ENCODE results near the gene DAPK3.

DAPK3 gene

GRCh38 chr19:3975637-3976087, 4.8 kb upstream of the DAPK3 start:
- Histone ChIP-seq H3K9me3 (ENCODE audit: insufficient read depth, low read depth, low read length) (no peaks in the 10 kb centered on the region), H3K4me1 (ENCODE audit: insufficient read depth, low read length, poor library complexity, severe bottlenecking) (peaks cover 3% of the 10 kb centered on the region), H3K4me3 (ENCODE audit: low read length, poor library complexity, severe bottlenecking) (no peak overlapping the region), H3K9ac (ENCODE audit: low read depth, low read length, poor library complexity, severe bottlenecking) (no peak overlapping the region), H2AFZ (ENCODE audit: low read length) (no peak overlapping the region), H3K79me2 (ENCODE audit: insufficient read depth, low read length) (peaks cover 44% of the 10 kb centered on the region), H3F3A (ENCODE audit: low read depth) (peaks cover 3% of the 10 kb centered on the region; the same call in 1 of the 2 replicates), H4K20me1 (ENCODE audit: insufficient read depth, low read length, poor library complexity, severe bottlenecking) (peaks cover 61% of the 10 kb centered on the region), H3K27me3 (ENCODE audit: insufficient read depth, low read length, poor library complexity, severe bottlenecking) (no peaks in the 10 kb centered on the region), H3K9me2 (replicated peaks; ENCODE audit: low read depth, low read length) (no peaks in the 10 kb centered on the region), H3K4me2 (ENCODE audit: low read depth, low read length, poor library complexity, severe bottlenecking) (no peak overlapping the region), H3K36me3 (ENCODE audit: insufficient read depth, low read length) (peaks cover 55% of the 10 kb centered on the region; the same call in 1 of the 2 replicates)
- TF ChIP-seq EZH2phosphoT487 (IDR thresholded peaks at IDR 0.05; ENCODE audit: borderline replicate concordance) (no peak), CTCF (conservative IDR thresholded peaks at IDR 0.05; ENCODE audit: low read length) (no peak)

- peaks cover 61% of the 10 kb centered on the region for H4K20me1 ChIP-seq (ENCODE audit: insufficient read depth, low read length, poor library complexity, severe bottlenecking)
- H3K4me1 ChIP-seq (ENCODE audit: insufficient read depth, low read length, poor library complexity, severe bottlenecking): peaks cover 4% of the 10 kb centered on the region
- H3F3A ChIP-seq (ENCODE audit: low read depth): peaks cover 3% of the 10 kb centered on the region; the same call in 1 of the 2 replicates
- H3K27me3 ChIP-seq (ENCODE audit: insufficient read depth, low read length, poor library complexity, severe bottlenecking): no peaks in the 10 kb centered on the region
- H3K9me3 ChIP-seq (ENCODE audit: insufficient read depth, low read depth, low read length): no peaks in the 10 kb centered on the region
- no peak overlapping the region for H2AFZ ChIP-seq (ENCODE audit: low read length)
- H3K4me2 ChIP-seq (ENCODE audit: low read depth, low read length, poor library complexity, severe bottlenecking): no peak overlapping the region
- no peaks in the 10 kb centered on the region for H3K9me2 ChIP-seq (replicated peaks; ENCODE audit: low read depth, low read length)
- no peak overlapping the region for H3K9ac ChIP-seq (ENCODE audit: low read depth, low read length, poor library complexity, severe bottlenecking)
- H3K4me3 ChIP-seq (ENCODE audit: low read length, poor library complexity, severe bottlenecking): no peak overlapping the region
- H3K36me3 ChIP-seq (ENCODE audit: insufficient read depth, low read length): peaks cover 50% of the 10 kb centered on the region; the same call in 1 of the 2 replicates
- TF ChIP-seq CTCF (conservative IDR thresholded peaks at IDR 0.05; ENCODE audit: low read length) (no peak), EZH2phosphoT487 (IDR thresholded peaks at IDR 0.05; ENCODE audit: borderline replicate concordance) (no peak)
- H3K79me2 ChIP-seq (ENCODE audit: insufficient read depth, low read length): peaks cover 44% of the 10 kb centered on the region
Measured at GRCh38 chr19:3975144-3975543, 4.2 kb upstream of the DAPK3 start.

GRCh38 chr19:3970313-3970807, 539 bp downstream of the DAPK3 start:
- peaks cover 4% of the 10 kb centered on the region; the same call in 1 of the 2 replicates for H3K36me3 ChIP-seq (ENCODE audit: insufficient read depth, low read length)
- no peak for TF ChIP-seq EZH2phosphoT487 (IDR thresholded peaks at IDR 0.05; ENCODE audit: borderline replicate concordance)
- TF ChIP-seq CTCF (conservative IDR thresholded peaks at IDR 0.05; ENCODE audit: low read length): no peak
- no peaks in the 10 kb centered on the region for H3K9me2 ChIP-seq (replicated peaks; ENCODE audit: low read depth, low read length)
- H3K79me2 ChIP-seq (ENCODE audit: insufficient read depth, low read length): peaks cover 32% of the 10 kb centered on the region
- H3K4me1 ChIP-seq (ENCODE audit: insufficient read depth, low read length, poor library complexity, severe bottlenecking): peaks cover 20% of the 10 kb centered on the region
- H3K4me3 ChIP-seq (ENCODE audit: low read length, poor library complexity, severe bottlenecking): peak overlapping the region; percentile 95
- H3K9me3 ChIP-seq (ENCODE audit: insufficient read depth, low read depth, low read length): no peaks in the 10 kb centered on the region
- H4K20me1 ChIP-seq (ENCODE audit: insufficient read depth, low read length, poor library complexity, severe bottlenecking): peaks cover 31% of the 10 kb centered on the region
- H3K4me2 ChIP-seq (ENCODE audit: low read depth, low read length, poor library complexity, severe bottlenecking): peak overlapping the region; percentile 89
- 0 out of 2 replicates have a peak overlapping the region, but pooled peaks have one; percentile 56 for H2AFZ ChIP-seq (ENCODE audit: low read length)
- H3K9ac ChIP-seq (ENCODE audit: low read depth, low read length, poor library complexity, severe bottlenecking): peak overlapping the region; percentile 91
- no peaks in the 10 kb centered on the region for H3K27me3 ChIP-seq (ENCODE audit: insufficient read depth, low read length, poor library complexity, severe bottlenecking)
- H3F3A ChIP-seq (ENCODE audit: low read depth): peaks cover 3% of the 10 kb centered on the region; the same call in 1 of the 2 replicates

Measured in Loucy (cell line).